ENCODE measurements around the gene INPP5A. TPM values are rescaled to one million over a fixed set of nuclear protein-coding genes. Genes with fewer than 3 reads are reported as not detected.
"Not testable (repeated sequence)": the region's sequence is repeated elsewhere in the genome, so short reads cannot be mapped to it uniquely, and the experiment has no call there.

Gene INPP5A
- total RNA-seq, 2 experiments from 2014 or later, result 9.9 TPM

DNA sequence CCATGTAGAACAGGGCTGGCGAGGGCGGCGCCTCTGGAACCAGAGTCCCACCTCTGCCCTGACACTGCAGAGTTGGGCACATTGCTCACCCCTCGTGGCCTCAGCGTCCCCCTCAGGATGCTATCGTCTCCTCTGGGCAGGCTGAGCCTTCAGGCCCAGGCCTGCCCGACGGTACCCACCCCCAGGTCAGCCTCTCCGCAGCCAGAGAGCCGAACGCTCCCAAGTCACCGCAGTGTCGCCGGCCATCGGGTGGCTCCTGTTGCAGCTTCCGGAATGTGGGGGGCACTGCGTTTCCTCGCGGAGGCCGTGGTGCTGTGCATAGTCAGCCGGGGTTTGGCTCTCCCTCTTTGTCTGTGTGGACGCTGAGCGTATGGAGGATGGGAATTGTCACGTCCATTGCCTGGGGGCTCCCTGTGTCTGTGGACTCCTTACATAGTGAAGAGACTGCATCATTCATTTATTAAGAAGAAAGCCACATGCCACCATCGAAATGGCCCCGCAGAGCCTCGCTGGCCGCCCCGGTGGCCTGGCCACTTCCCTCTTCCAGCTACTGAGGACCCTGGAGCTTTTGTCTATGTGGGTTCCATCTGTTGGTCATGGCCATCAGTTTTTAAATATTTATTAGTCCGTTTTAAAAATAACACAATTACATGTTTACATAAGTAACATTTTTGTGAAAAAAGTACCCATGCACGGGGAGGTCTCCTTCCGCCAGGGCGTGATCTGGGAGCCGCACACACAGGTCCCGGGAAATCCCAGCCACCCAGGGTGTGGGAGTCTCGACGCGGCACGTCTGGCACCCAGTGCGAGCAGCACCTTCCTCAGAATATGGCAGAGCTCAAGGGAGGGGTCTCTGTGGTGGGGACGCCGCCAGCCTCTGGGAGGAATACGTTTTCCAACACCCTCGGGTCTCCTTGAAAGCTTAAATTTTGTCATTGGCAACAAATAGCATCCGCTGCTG lies 232.8 kb downstream of the INPP5A start:
- Mint-ChIP-seq H3K4me3 (no peak overlapping the region), H3K27ac (no peak overlapping the region)
- POLR2A ChIA-PET, result no interaction called here

DNA sequence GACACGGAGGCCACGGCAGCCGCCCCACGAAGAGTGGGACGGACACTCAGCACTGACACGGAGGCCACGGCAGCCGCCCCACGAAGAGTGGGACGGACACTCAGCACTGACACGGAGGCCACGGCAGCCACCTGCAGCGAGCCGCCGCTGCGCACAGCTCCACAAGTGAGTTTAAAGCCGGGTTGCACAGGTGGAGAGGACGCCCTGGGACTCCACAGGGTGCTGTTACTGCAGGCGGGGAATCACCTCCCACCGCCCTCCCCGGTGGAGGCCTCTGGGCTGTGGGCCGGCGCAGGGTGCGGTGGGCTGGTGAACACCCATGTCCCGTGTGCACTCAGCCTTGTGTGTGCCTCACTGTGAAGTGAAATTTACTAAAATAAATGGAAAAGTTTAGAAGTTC lies 235.2 kb downstream of the INPP5A start:
- POLR2A ChIA-PET, result not testable (repeated sequence)

More for the DNA sequence above, 232.8 kb downstream of the INPP5A start:
- Mint-ChIP-seq H3K27me3 (ENCODE audit: low read depth) (no peaks in the 10 kb centered on the region), H3K36me3 (ENCODE audit: low read depth) (peaks cover 18% of the 10 kb centered on the region), H3K4me1 (ENCODE audit: low read depth) (no peaks in the 10 kb centered on the region), H3K9me3 (ENCODE audit: insufficient read depth) (peaks cover 3% of the 10 kb centered on the region)
- DNase-seq, result no peak
- no peak for ATAC-seq
- CTCF ChIA-PET, result no interaction called here

DNA sequence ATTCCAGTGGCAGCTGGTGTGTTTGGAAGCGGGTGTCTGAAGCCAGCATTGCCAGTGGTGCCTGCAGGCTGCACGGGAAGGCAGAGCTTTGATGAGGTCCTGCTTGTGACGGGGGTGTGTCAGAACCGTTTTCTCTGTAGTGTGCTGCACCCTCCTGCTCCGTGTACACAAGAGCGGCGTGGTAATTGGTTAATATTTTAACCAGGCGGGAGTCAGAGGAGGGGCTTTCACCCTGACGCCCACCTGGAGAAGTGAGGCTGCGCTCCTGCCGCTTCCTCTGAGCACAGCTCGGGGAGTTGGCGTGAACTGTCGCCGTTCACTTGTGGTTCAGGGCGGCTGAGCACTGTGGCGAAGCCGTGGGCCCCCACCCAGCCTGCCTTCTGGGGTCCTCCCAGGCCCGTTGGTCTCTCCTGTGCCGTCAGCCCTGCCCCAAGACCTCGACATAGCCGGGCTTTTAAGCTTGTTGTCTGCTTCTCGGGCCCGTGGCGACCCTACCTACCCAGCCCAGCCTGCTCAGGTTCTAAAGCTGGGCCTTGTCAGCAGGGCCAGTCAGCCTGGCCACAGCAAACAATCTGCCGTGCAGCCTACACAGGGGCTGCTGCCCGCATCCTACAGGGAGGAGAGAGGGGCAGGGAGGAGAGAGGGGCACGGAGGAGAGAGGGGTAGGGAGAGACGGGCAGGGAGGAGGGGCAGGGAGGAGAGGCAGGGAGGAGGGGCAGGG lies 236.8 kb downstream of the INPP5A start:
- DNase-seq, result no peak
- no peak overlapping the region for H3K27ac Mint-ChIP-seq
- no peaks in the 10 kb centered on the region for H3K27me3 Mint-ChIP-seq (ENCODE audit: low read depth)
- ChIA-PET POLR2A (no interaction called here), CTCF (no interaction called here)
- no peaks in the 10 kb centered on the region for H3K9me3 Mint-ChIP-seq (ENCODE audit: insufficient read depth)
- peaks cover 6% of the 10 kb centered on the region for H3K36me3 Mint-ChIP-seq (ENCODE audit: low read depth)
- ATAC-seq, result no peak
- H3K4me1 Mint-ChIP-seq (ENCODE audit: low read depth), result no peaks in the 10 kb centered on the region
- no peak overlapping the region for H3K4me3 Mint-ChIP-seq

More for the DNA sequence above, 235.2 kb downstream of the INPP5A start:
- CTCF ChIA-PET; H3K4me3 Mint-ChIP-seq; ATAC-seq; DNase-seq; H3K9me3 Mint-ChIP-seq (ENCODE audit: insufficient read depth); H3K27me3 Mint-ChIP-seq (ENCODE audit: low read depth); H3K27ac Mint-ChIP-seq; H3K4me1 Mint-ChIP-seq (ENCODE audit: low read depth): not testable (repeated sequence)
- peaks cover 13% of the 10 kb centered on the region for H3K36me3 Mint-ChIP-seq (ENCODE audit: low read depth)

DNA sequence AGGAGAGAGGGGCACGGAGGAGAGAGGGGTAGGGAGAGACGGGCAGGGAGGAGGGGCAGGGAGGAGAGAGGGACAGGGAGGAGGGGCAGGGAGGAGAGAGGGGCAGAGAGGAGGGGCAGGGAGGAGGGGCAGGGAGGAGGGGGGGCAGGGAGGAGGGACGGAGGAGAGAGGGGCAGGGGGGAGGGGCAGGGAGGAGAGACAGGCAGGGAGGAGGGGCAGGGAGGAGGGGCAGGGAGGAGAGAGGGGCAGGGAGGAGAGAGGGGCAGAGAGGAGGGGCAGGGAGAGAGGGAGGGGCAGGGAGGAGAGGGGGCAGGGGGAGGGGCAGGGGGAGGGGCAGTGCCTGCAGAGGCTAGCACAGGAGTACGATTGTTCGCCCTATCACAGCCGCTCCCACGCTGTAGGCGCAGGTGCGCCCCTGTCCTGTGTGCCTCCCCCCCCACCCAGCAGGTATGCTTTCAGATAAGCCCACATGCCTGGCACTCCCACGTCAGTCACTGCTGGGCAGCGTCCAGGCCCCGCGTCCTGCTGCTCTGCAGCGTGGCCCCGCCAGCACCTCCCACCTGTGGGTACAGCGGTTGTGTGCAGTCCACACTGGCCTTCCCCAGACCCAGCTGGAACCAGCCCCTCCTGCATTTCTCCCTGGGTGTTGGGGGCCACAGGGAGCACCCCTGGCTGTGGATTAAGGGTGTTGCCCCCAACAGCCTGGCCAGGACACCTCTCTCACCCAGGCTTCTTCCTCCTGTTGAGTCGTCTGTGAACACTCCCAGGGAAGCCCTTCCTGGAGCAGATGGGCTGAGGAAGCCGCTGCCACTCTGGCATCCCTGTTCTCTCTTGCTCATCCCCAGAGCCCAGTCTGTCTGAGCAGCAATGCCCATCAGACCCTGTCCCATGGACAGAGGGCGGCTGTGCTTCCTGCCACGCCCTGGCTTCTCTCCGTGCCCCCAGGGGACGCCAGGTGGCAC lies 237.6 kb downstream of the INPP5A start:
- H3K27me3 Mint-ChIP-seq (ENCODE audit: low read depth), result no peaks in the 10 kb centered on the region
- H3K4me3 Mint-ChIP-seq, result no peak overlapping the region
- no peak for ATAC-seq
- no peaks in the 10 kb centered on the region for H3K9me3 Mint-ChIP-seq (ENCODE audit: insufficient read depth)
- DNase-seq, result no peak
- ChIA-PET CTCF (no interaction called here), POLR2A (no interaction called here)
- no peaks in the 10 kb centered on the region for H3K4me1 Mint-ChIP-seq (ENCODE audit: low read depth)
- H3K27ac Mint-ChIP-seq, result no peak overlapping the region
- H3K36me3 Mint-ChIP-seq (ENCODE audit: low read depth), result peaks cover 6% of the 10 kb centered on the region

DNA sequence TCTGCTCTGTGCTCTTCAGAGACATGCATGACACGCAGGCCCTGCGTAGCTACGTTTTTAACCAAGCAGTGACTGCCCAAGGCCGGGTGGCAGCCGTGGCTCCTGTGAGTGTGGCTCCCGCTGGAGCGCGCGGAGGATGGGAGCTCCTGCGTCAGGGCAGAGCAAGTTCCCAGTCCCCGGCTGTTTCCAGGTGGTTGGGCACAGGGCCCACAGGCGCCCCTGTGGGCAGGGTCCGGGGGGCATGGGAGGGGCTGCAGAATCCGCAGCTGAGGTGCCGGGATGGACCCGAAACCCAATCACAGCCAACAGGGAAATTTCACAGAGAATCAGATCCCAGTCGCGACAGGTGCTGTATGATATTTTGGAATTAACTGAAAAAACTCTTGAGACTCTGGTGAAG lies 238.6 kb downstream of the INPP5A start:
- no peak for ATAC-seq
- POLR2A ChIA-PET, result no interaction called here

DNA sequence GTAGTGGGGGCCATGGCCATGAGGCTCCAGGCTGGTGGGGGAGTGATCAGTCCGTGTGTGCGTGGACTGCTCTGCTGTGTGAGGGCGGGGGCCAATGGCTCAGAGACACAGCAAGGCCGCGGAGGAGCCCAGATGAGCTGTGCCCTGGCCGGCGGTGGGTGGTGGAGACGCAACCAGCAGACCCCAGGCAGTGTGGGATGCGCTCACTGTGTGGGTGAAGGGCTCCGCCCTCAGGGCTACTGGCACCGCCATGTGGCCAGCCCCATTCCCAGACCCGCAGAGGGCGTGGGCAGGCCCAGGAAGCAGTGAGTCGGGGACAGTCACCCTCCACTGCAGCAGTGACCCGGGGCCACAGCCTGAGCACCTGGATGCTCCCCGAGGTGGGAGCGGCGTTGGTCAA lies 239.2 kb downstream of the INPP5A start:
- H3K4me1 Mint-ChIP-seq (ENCODE audit: low read depth), result no peaks in the 10 kb centered on the region
- ChIA-PET POLR2A (interaction anchor here (0.6 kb wide), 1 partner anchor 12 kb away, joined by 3 read pairs; no protein-coding TSS in a partner anchor), CTCF (no interaction called here)
- DNase-seq, result no peak
- H3K9me3 Mint-ChIP-seq (ENCODE audit: insufficient read depth), result no peaks in the 10 kb centered on the region
- H3K4me3 Mint-ChIP-seq, result no peak overlapping the region
- H3K27me3 Mint-ChIP-seq (ENCODE audit: low read depth), result no peaks in the 10 kb centered on the region
- no peaks in the 10 kb centered on the region for H3K36me3 Mint-ChIP-seq (ENCODE audit: low read depth)
- no peak for ATAC-seq
- no peak overlapping the region for H3K27ac Mint-ChIP-seq

More for the DNA sequence above, 238.6 kb downstream of the INPP5A start:
- no peak for DNase-seq
- Mint-ChIP-seq H3K9me3 (ENCODE audit: insufficient read depth) (no peaks in the 10 kb centered on the region), H3K4me1 (ENCODE audit: low read depth) (no peaks in the 10 kb centered on the region), H3K27me3 (ENCODE audit: low read depth) (no peaks in the 10 kb centered on the region), H3K4me3 (no peak overlapping the region), H3K36me3 (ENCODE audit: low read depth) (peaks cover 1% of the 10 kb centered on the region), H3K27ac (no peak overlapping the region)
- CTCF ChIA-PET, result no interaction called here

DNA sequence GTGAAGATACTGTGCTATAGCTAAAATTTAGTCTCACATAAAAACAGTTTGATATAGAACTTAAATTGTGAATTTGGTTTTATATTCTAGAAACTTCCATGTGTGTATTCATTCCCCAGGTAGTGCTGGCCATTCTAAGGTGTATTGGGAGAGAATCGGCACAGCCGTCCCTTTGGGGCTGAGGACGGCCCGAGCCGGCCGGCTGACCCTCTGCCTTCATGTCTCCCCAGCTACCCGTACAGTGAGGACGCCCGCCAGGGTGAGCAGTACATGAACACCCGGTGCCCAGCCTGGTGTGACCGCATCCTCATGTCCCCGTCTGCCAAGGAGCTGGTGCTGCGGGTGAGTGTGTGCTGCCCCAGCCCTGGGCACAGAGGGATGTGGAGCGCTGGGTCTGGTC lies 239.9 kb downstream of the INPP5A start:
- POLR2A ChIA-PET, result interaction anchor here (0.6 kb wide), 1 partner anchor 11 kb away, joined by 3 read pairs; no protein-coding TSS in a partner anchor
- no peaks in the 10 kb centered on the region for H3K27me3 Mint-ChIP-seq (ENCODE audit: low read depth)

DNA sequence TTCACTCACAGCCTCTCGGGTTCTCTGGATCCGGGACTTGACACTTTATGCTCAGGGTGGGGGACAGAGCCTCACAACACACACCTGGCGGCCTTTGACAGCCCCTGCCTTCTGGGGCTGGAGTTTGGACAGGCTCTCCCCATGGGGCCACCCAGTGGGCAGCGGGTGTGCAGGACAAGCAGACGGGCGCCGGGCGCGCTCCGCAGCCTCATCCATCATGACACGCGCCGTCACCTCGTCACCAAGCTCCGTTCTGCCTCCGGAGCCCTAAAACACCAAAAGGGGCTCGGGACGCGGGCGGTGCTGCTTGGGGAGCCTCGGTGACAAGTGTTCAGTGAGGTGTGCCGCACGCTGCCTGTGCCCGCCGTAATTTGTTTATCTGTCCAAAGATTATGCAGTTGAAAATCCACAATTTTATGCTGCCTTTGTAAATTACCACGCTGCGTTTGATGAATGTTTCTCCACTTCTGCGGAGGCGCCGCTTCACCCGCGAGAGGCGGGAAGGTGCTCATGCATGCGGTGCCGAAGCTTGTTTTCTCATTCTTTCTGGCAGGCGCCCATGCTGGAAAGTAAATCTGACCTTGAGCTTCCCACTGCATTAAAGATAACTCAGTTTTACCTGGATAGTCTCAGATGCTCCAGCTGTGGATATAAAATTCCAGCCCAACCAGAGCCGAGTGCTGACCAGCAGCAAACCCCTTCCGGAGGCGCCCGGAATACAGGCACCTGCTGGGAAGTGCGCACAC lies 242.1 kb downstream of the INPP5A start:
- Mint-ChIP-seq H3K4me3 (no peak overlapping the region), H3K36me3 (ENCODE audit: low read depth) (peaks cover 2% of the 10 kb centered on the region), H3K9me3 (ENCODE audit: insufficient read depth) (no peaks in the 10 kb centered on the region), H3K4me1 (ENCODE audit: low read depth) (no peaks in the 10 kb centered on the region), H3K27me3 (ENCODE audit: low read depth) (peaks cover 16% of the 10 kb centered on the region), H3K27ac (no peak overlapping the region)
- ChIA-PET POLR2A (no interaction called here), CTCF (no interaction called here)
- ATAC-seq (no peak), DNase-seq (no peak)

More for the DNA sequence above, 239.9 kb downstream of the INPP5A start:
- no peaks in the 10 kb centered on the region for H3K4me1 Mint-ChIP-seq (ENCODE audit: low read depth)
- DNase-seq (no peak), ATAC-seq (no peak)
- H3K36me3 Mint-ChIP-seq (ENCODE audit: low read depth), result no peaks in the 10 kb centered on the region
- H3K27ac Mint-ChIP-seq, result no peak overlapping the region
- no peak overlapping the region for H3K4me3 Mint-ChIP-seq
- CTCF ChIA-PET, result no interaction called here
- no peaks in the 10 kb centered on the region for H3K9me3 Mint-ChIP-seq (ENCODE audit: insufficient read depth)

DNA sequence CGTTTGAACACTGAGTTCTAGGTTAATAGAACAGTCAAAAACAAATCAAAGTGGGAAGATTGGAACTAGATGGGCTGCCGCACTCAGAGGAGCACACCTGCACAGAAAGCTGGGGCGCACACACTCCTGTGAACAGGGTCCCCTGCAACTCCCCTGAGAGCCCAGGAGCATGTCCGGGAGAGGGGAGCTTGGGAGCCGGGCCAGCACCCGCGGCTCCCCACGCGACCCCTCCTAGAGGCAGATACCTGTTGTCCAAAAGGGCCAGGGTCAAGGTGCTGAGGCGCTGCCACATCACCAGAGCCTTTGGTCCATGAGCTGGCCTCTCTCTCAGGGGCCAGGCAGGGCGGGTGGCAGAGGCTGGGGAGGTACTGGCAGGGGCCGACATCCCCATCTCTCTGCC lies 242.8 kb downstream of the INPP5A start:
- Mint-ChIP-seq H3K9me3 (ENCODE audit: insufficient read depth) (no peaks in the 10 kb centered on the region), H3K4me3 (no peak overlapping the region), H3K27ac (no peak overlapping the region), H3K4me1 (ENCODE audit: low read depth) (no peaks in the 10 kb centered on the region), H3K36me3 (ENCODE audit: low read depth) (peaks cover 2% of the 10 kb centered on the region), H3K27me3 (ENCODE audit: low read depth) (peaks cover 21% of the 10 kb centered on the region)
- ChIA-PET POLR2A (no interaction called here), CTCF (no interaction called here)
- DNase-seq (no peak), ATAC-seq (no peak)

DNA sequence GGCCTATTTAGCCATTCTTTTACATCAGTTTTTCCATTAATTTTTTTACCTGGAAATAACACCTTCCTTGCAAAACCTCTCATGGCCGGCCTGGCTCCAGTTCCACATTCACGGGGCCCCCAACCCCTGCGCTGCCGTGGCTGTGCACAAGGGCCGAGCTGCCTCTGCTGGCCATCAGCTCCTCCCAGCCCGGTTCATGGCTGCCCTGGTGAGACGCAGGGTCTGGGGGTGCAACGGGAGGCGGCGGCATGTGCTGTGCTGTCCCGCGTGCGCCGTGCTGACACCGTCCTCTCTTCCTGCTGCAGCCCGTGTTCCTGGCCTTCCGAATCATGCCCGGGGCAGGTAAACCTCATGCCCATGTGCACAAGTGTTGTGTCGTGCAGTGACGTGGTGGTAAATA lies 244.0 kb downstream of the INPP5A start:
- H3K27ac Mint-ChIP-seq, result no peak overlapping the region
- CTCF ChIA-PET, result no interaction called here
- no peaks in the 10 kb centered on the region for H3K9me3 Mint-ChIP-seq (ENCODE audit: insufficient read depth)
- DNase-seq (no peak), ATAC-seq (no peak)
- POLR2A ChIA-PET, result no interaction called here
- H3K36me3 Mint-ChIP-seq (ENCODE audit: low read depth), result peaks cover 2% of the 10 kb centered on the region
- H3K4me3 Mint-ChIP-seq, result no peak overlapping the region
- no peaks in the 10 kb centered on the region for H3K4me1 Mint-ChIP-seq (ENCODE audit: low read depth)
- H3K27me3 Mint-ChIP-seq (ENCODE audit: low read depth), result peaks cover 23% of the 10 kb centered on the region
